CD4-positive, alpha-beta T cell treated with Interferon alpha-2 for 1 hour (primary cell): Measurements from ENCODE around the gene RREB1.
"Not testable (repeated sequence)": the region's sequence is repeated elsewhere in the genome, so short reads cannot be mapped to it uniquely, and the experiment has no call there.

Experiments
- DNase-seq, 2 donors: peaks; one replicate each; pipeline ENCODE4 v3.0.0-alpha.2; 2020 to 2022

Gene RREB1

DNA sequence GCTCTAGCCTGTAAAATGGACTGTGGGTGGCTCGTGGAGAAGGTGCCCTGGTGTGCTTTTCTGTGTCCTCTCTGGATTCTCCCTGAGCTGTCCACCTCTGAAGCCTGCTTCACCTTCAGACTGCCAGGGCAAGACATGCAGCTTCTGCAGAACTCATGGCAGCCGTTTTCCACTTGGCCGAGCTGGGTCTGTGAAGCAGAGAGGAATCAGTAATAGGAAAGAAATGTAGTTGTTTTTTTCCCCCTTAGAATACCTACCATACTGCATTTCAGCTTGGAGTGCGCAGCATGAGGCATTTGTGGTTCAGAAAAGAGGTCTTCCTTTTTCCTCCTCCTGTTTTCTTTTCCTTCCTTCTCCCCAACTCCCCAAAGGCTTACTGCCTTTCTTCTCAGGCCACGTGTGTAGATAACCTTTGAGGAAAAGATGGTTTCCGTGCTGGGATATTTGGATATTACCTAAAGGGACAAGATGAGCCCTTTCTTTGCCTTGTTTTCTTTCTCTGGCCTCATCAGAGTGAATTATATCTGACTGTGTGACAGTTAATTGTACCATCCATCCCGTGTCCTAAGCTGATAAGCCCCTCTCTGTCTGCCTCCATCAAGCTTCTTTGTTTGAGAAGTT lies 39.4 kb downstream of the RREB1 start:
- DNase-seq = no peak

DNA sequence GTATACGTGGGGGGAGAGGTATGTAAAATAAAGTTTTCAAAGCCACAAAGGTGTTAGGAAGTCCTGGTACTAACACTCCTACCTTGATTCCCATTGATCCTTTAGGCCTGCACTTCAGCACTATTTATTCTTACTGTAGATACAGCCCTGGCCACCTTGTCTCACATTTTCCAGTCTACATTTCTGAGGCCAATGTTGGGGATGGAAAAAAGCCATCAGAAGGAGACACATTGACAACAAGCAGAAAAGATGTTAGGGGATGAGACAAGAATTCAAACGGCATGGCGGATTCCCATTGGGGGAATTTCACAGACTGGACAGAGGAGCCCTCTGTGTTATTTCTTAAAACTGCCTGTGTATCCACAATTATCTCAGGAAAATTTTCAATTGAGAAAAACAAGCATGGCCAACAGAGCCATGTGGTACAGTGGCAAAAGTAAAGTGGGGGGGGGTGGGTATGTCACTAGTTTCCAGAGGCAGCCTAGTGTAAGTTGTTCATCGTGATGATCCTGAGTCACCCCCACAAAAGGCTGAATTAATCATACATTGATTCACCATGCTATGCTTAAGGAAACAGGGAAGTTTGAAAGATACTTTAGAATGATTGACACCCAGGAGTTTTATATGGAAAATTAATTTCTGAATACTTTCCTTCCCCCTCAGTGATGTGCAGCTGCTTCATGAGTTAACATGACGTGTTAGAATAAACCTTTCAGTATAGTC lies 40.5 kb downstream of the RREB1 start:
- DNase-seq = no peak

DNA sequence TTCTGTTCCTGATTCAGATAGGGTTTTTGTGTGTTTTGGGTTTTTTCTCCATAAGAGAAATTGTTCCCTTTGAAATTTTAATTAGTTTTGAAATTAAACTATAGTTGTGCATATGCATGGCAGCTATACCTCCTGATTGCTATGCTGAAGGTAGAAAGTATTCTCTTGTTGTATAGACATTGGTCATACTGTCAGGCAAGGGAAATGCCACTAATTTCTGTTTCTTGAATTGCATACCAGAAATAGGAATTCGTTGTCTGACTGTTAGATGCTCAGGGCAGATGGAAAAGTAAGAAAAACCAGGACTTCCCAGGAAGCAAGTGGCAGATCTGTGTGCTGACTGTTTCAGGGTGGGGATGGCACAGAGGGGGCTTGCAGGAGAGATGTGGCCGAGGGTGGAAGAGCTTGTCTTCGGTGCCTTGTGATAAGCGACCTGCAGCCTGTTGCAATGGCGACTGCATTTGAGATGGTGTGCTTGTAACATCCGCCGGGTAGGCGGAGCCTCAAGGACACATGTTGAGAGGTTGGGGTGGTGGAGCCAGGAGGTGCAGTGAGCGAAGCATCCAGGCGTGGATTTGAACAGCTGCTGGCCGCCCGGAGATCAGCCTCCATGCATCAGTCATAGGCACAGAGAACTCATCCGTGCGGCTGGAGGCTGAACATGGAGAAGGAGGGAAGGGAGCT lies 42.8 kb downstream of the RREB1 start:
- DNase-seq = no peak

DNA sequence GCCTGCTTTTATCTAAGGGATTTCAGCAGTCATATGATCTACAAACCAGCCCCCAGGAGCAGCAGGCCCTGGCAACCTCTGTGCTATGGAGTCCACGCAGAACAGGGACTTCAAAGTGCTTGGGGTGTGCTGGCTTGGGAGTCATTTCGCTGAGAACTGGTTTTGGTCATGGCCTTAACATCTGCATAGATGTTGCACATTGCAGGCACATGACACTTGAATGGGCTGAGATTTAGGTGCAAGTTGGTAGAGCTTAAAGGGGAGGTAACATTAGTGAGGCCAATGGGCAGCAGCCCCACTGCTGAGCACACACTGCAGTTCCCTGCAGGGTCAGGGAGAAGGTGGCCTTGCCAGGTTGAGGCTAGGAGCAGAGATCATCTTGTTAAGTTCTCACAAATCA lies 43.6 kb downstream of the RREB1 start:
- DNase-seq = no peak

DNA sequence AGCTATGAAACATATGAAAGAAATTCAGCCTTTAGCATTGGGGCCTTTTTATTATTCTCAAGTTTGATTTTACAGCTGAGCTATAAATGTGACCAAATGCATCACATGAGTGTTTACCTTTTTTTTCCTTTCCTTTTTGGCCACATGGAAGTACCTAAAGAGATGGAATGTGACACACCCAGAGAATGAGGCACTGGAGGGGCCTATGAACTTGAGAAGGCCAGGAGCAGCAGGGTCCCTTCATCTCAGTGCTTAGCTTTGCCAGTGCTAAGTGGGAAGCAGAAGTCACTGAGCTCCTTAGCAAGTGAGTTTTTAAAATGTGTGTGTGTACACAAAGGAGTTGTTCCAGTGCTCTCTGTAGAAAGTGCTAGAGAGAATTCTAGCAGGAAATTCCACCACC lies 44.7 kb downstream of the RREB1 start:
- no peak for DNase-seq

DNA sequence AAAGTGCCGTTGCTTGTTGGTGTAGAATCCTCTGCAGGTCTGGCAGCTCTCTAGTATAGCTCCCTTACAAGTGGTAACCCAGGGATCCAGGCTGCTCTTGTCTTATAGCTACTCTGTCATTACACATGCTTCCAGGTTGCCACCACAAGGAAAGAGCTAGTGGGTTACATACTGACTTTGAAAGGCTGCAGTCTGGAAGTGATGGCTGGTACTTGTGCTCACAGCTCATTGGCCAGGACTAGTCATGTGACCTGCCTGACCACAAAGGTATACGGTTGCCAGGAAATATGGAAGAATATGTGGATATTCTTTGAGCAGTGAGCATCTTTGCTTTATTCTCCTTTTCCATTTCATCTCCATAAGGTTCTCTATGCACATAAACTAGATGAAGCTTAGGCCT lies 46.0 kb downstream of the RREB1 start:
- peak; percentile 23 to 35 for DNase-seq

DNA sequence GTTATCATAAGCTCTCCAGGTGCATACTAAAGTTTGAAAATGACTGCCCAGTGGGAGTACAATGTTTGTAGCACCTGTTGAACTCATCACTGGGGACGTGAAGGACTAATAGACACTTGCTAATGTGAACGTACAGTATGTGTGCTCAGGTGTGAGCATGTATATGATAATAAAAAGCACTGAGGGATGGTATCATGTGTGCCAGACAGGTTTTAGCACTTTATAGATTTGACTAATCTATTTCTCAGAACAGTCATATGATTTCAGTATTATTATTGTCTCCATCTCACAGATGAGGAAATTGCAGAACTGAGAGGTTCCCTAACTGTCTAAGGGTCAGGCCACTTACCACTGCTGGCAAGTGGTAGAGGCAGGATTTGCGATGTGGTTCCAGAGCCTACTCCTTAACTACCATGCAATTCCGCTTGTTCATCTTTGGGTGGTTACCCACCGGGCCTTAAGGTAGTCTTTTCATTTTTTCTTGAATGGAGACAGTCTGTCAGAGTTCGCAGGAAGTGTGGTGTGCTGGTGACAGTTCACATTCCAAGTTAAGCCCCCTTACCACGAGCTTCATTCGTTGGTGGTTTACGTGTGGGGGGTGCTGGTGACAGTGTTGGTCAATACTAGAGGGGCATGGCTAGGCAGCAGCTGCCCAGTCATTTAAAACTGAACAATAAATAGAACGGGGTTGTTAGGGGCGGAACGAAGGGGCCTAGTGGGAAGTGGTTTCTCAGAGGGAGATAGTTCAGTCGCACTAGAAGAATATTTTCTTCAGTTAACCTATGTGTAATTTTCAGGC lies 46.8 kb downstream of the RREB1 start:
- DNase-seq = no peak

DNA sequence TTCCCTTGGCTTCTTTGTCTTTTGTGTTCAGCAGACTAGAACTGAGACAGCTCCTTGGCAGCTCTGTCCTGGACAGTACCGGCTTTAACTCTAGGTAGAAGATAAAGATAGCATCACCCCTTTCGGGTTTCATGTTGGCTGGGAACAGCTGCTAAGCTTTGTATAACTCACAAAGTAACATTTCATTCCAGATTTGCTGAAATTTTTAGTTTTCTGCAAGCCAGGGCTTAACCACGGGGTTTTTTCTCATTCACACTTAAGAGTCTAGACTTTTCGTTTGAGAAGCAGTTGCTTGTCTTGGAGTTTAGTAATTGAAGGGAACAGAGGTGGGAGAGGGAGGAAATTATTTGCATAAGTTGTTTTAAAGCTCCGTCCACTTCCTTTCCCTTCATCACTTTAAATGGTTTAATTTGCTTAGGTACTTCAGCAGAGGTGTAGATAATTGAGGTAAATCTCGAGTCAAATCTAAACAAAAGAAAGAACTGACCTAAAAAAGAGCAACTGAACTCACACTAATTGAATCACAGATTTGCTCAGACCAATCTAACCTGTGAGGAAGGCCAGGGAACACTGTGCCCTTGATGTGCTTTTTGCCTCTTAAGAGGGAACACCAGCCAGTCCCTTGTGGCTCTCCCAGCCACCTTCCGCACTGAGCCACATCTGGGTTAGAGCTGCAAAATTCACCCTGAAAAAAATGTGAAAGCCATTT lies 48.3 kb downstream of the RREB1 start:
- no peak for DNase-seq

DNA sequence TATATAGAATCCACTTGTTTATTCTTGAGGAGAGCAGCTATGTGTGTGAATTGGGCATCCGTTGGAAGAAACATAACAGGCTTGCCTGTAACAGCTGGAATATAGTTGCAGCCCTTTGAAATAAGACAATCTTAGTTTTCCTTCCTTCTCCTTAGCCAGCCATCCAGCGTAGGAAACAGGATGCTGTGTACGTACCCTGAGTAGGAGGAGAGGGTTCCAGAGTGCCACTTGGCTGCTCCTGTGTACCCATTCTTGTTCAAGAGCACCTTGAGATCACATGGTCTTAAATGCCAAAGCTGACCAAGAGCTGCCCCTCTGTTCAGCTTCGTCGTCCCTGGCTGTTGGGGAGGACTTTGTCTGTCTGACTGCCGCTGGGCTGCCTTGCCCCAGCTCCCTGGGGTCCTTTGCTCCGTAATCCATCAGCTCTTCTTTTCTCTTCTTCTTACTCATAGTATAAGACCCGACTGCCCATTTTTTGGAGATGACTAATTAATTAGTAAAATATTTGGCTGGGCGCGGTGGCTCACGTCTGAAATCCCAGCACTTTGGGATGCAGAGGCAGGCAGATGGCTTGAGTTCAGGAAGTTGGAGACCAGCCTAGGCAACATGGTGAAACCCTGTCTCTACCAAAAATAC lies 49.0 kb downstream of the RREB1 start:
- no peak for DNase-seq

DNA sequence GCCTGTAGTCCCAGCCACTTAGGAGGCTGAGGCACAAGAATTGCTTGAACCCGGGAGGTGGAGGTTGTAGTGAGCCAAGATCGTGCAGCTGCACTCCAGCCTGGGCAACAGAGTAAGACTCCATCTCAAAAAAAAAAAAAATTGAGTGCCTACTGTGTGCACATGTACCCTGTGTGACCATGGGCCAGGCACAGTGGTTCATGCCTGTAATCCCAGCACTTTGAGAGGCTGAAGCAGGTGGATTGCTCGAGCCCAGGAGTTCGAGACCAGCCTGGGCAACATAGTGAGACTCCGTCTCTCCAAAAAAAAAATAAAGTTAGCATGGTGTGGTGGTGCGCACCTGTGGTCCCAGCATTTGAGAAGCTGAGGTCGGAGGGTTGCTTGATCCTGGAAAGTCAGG lies 49.5 kb downstream of the RREB1 start:
- not testable (repeated sequence) for DNase-seq

DNA sequence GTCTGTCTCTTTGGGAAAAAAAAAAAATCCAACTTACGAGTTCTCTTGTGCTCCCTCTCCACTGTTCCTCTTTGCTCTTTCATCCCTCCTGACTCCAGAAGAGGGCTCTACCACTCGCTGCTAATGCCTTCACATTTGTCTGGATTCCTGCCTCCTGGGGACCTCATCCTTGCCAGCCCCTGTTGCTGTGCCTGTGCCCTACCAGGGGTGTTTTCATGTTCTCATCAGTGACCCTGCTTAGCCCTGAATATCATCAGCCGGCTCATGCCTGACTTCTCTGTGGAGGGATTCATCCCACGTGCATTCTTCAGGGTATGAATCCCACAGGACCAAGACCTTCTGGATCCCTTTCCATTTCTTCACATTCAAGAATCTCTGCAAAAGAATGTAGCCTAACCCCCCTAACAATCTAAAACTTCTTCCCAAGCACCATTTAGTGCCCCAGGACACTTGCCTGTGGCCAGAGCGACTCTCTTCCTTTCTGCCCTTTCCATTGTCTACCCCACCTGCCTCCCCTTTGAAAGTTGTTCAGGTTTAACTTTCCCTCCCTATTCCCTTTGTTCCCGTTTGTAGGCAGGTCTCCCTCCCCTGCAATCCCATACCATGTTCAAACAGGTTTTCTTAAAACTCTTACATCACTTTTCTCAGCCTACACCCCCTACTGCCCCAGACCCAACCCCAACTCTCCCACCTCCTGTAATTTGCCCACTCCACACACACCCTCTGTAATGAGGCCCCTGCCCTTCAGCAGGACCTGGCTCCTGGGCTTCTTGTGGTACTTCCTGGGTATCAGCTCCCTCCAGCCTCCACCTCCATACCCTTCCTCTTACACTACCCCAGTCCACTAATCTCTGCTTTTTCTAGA lies 50.2 kb downstream of the RREB1 start:
- no peak for DNase-seq

DNA sequence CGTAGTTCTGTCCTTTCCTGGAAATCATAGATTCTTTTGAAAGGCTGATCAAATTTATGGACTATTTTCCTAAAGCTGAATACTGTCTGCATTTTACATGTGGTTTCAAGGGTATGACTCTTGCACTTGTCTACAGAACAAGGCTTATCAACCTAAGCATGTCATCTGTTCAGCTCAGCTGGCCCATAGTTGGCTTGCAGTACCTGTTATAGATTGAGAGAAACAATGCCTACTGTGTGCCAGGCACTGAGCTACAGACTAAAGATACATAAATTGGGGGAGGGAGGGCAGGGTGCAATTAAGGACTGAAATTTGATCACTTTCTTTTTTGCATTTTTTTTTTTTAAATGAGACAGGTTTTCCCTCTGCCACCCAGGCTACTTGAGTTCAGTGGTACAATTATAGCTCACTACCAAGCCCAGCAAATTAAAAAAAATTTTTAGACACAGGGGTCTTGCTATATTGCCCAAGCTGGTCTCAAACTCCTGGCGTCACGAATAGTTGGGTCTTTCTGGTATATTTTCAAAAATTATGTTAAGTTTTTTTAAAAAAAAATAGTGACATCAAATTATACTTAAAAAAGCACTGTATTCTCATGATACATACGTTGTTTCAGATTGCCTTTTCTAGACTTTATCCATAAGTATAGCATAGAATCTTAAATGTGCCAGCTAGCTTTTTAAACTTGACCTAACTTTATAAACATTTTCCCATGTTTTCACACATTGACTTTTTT lies 52.2 kb downstream of the RREB1 start:
- DNase-seq = no peak

DNA sequence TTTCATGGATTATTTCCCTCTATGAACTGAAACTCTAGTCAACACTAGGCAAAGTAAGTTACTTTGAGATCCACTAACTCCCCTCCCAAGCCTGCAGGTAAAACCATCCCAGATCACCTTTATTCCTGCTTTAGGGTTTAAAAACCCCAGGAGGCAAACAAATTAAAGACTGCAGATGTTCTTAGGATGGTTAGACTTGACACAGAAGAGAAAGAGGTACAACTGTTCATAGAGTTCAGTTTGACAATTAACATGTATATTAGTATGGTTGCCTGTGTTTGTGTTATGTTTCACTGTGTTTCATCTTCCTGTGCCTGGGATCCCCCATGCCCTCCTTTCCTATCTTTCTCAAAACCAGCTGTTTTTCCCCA lies 53.5 kb downstream of the RREB1 start:
- no peak for DNase-seq

DNA sequence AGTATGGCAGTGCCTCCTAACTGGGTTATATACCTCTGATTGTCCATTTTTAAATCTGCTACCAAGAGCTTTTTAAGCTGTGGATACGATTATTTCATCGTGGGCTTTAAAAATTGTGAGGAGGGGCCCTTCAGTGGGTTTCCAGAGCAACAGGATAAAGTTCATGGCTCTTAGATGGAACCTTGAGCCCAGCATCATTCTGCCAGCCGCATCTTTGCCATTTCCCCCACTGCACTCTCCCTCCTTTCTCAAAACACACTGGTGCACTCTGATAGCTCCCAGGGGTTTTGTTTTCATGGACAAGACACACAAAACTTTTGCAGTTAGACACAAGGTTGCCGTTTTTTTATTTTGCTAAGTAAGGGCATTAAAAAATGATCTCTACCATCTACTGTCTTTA lies 54.1 kb downstream of the RREB1 start:
- no peak for DNase-seq

DNA sequence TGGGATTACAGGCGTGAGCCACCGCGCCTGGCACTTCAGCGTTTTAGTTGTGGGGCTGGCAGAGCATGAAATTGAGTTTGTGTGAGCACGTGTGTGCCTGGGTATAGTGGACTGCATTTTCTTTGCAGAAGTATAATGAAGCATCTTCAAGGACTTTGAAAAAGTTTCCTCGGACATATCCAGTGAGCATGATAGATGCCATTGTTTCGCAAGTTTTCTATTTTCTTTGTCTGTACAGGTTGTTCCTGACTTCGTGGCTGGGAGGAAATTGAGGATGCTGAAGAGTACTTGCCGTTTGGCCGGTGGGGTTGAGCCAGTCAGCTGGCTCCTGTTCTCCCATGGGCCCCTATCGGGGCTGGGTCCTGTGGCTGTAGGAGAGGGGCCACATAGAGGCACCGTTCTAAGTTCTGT lies 55.9 kb downstream of the RREB1 start:
- DNase-seq = no peak

DNA sequence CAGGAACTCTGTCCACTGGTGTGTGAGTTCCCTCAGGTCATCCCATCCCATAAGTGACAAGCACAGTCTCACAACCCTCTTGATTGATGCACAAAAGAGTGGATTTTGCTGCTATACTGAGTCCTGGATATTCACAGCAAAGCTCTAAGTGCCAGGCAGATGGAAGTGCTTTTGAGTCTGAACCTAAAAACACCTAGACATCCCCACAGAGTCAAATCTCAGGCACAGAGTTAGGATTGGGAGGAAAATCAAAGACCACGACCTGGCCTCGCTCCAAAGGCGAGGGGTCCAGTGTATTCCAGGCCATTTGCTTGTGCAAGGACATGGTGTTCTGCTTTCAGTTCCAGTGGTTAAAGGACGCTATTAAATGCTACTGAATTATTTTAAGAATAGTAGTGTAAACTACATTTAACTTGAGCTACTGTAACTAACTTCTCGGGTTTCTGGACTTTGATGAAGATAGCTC lies 56.8 kb downstream of the RREB1 start:
- no peak for DNase-seq

DNA sequence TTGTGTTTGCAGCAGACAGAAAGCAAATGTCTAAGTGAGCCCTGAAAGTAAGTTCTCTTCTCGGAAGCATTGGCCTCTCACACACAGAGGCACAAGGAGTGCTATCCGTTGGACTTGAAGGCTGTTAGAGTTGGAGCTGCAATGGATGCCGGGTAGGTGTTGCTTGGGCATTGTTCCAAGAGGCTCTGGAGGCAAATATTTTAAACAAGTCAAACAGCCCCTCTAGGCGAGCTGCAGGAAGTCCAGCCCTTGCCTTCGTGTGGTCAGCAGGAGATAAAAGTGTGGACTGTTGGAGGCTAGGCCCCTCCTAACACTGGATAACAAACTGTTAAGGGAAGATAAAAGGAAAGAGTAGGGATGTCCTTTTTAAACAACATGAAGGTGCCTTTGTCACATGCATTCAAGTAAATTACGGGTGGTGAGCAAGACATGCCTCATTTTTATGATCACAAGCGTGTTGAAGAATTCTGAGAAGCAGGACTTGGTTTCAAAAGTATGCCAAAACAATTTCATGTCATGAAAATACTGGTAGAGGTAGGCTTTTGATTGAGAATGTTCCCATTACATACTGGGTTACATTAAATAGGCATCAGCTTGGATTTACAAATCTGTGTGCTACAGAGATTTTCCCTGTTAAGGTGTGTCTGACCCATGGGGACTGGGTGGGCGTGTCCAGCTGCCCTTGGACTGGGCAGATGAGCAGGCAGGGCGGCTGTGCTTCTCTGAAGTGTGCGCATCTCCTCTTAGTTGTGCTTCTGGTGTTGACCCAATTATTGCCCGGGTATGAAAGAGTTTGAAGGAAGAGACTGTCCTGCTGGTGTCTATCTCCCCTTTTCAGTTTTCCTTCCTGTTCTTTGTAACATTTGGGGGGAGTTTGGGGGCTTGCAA lies 57.5 kb downstream of the RREB1 start:
- DNase-seq = no peak

DNA sequence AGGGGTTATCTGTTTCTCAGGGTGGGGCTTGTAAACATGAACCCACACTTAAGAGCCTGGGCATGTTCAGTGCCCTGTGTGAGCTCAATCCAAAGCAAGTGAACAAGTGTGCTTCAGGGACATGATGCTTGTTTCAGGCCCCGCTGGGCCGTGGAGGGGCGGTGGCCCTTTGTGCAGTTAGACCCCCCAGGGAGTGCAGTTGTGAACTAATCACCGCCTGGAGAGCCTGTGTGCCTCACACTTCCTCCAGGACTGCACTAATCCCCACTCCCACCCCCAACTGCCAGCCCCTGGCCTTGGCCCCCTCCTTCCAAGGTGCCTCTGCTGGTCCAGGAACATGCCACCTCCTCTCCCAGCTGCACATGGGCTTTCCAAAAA lies 58.1 kb downstream of the RREB1 start:
- no peak for DNase-seq
